Endothelial cell (in vitro differentiated cells): ENCODE data around the gene CD8B2. TPM values are rescaled to one million over a fixed set of nuclear protein-coding genes. Genes with fewer than 3 reads are reported as not detected.
"Not testable (repeated sequence)": the region's sequence is repeated elsewhere in the genome, so short reads cannot be mapped to it uniquely, and the experiment has no call there.

Source experiments
- DNase-seq: peaks from one replicate; pipeline ENCODE4 v3.0.0; 2021; ENCODE audit warnings: low spot score
- H3K27ac Mint-ChIP-seq: one replicate; pipeline ENCODE4 v1.8.0; 2021; ENCODE audit warnings: mixed read lengths, inconsistent platforms; ENCODE audit not compliant: unreplicated experiment
- H3K27me3 Mint-ChIP-seq: one replicate; pipeline ENCODE4 v1.8.0; 2021; ENCODE audit warnings: mild to moderate bottlenecking, moderate library complexity, mixed read lengths, inconsistent platforms; ENCODE audit not compliant: unreplicated experiment
- H3K36me3 Mint-ChIP-seq: one replicate; pipeline ENCODE4 v1.8.0; 2021; ENCODE audit warnings: mild to moderate bottlenecking, low read depth, mixed read lengths, inconsistent platforms; ENCODE audit not compliant: unreplicated experiment
- H3K4me1 Mint-ChIP-seq: one replicate; pipeline ENCODE4 v1.8.0; 2021; ENCODE audit warnings: mild to moderate bottlenecking, mixed read lengths, inconsistent platforms; ENCODE audit not compliant: unreplicated experiment
- H3K4me3 Mint-ChIP-seq: one replicate; pipeline ENCODE4 v1.8.0; 2021; ENCODE audit warnings: mild to moderate bottlenecking, mixed read lengths, inconsistent platforms; ENCODE audit not compliant: unreplicated experiment
- H3K9me3 Mint-ChIP-seq: one replicate; pipeline ENCODE4 v1.8.0; 2021; ENCODE audit warnings: mixed read lengths, inconsistent platforms; ENCODE audit not compliant: unreplicated experiment
- long read RNA-seq: library from polyadenylated mRNA; unstranded; transcript quantifications from one replicate; pipeline ENCODE4 v2.0.0, GENCODE V29; 2020; ENCODE audit not compliant: unreplicated experiment
- total RNA-seq: library from RNA; stranded (reverse); fragmentation: NEBNext Ultra II Directional; extraction: Animal tissue kit (Norgen Biotek cat#: 25700); gene quantifications from one replicate; pipeline ENCODE4 v1.2.1, GENCODE V29; 2021; ENCODE audit not compliant: unreplicated experiment

The CD8B2 gene
- total RNA-seq: 0.05 TPM
- long read RNA-seq: 0 reads

DNA sequence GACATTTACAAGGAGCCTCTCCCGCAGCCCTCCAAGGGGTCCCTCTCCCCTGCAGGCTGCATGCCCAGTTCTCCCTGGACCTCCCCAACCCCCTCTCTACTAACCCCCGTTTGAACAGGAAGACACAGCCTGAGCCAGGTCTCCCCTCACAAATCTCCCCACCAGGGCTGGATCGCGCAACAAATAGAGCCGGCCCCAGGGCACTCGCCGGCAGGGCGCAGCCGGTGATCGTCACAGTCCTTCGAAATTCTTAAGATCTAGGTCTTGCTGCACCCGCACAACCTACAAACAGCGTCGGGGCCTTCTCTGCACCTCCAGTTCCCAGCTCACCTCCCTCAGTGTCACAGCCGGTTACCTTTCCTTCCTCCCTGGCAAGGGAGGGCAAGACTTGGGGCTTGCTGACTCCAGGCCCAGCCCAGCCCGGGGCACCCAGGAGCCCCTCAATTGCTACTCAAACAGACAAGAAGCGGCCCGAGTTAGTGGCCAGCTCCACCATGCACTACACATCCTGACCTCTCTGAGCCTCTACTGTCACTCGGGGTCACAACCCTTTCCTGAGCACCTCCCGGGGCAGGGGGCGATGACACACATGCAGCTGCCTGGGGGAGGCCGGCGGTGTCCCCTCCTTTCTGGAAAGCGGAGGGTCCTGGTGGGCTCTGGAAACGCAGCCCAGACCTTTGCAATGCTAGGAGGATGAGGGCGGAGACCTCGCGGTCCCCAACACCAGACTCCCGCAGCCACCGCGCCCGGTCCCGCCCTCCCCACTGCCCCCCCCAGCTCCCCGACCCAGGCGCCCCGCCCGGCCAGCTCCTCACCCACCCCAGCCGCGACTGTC, at the start of gene CD8B2:
CD8B2 (plus strand) TSS at position 814 of the 835 bp plus-strand sequence. CDS start 63 bp downstream, outside the sequence.
- H3K9me3 Mint-ChIP-seq, H3K27me3 Mint-ChIP-seq, H3K4me1 Mint-ChIP-seq, H3K4me3 Mint-ChIP-seq, DNase-seq, H3K36me3 Mint-ChIP-seq, H3K27ac Mint-ChIP-seq: not testable (repeated sequence)

DNA sequence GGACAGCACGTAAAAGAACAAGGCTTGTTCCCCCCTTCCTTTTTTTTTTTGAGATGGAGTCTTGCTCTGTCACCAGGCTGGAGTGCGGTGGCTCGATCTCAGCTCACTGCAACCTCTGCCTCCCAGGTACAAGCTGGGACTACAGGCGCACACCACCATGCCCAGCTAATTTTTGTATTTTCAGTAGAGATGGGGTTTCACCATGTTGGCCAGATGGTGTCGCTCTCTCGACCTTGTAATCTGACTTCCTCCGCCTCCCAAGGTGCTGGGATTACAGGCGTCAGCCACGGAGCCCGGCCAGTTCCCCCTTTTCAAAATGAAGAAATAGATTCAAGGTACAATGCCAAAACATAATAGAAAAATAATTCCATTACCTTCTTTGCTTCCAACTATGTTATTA, 25.3 kb upstream of the CD8B2 start:
- not testable (repeated sequence) for H3K4me3 Mint-ChIP-seq, H3K27ac Mint-ChIP-seq, H3K4me1 Mint-ChIP-seq, H3K27me3 Mint-ChIP-seq, DNase-seq, H3K9me3 Mint-ChIP-seq, H3K36me3 Mint-ChIP-seq

DNA sequence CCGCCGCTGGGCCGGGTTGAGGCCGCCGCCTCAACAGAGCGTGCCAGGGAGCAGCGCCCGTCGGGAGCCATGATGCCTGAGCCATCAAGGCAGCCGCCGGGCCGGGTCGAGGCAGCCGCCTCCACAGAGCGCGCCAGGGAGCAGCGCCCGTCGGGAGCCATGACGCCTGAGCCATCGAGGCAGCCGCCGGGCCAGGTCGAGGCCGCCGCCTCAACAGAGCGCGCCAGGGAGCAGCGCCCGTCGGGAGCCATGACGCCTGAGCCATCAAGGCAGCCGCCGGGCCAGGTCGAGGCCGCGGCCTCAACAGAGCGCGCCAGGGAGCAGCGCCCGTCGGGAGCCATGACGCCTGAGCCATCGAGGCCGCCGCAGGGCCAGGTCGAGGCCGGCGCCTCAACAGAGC, 19.6 kb upstream of the CD8B2 start:
- H3K27ac Mint-ChIP-seq, H3K4me1 Mint-ChIP-seq, DNase-seq, H3K9me3 Mint-ChIP-seq, H3K4me3 Mint-ChIP-seq, H3K36me3 Mint-ChIP-seq, H3K27me3 Mint-ChIP-seq: not testable (repeated sequence)

DNA sequence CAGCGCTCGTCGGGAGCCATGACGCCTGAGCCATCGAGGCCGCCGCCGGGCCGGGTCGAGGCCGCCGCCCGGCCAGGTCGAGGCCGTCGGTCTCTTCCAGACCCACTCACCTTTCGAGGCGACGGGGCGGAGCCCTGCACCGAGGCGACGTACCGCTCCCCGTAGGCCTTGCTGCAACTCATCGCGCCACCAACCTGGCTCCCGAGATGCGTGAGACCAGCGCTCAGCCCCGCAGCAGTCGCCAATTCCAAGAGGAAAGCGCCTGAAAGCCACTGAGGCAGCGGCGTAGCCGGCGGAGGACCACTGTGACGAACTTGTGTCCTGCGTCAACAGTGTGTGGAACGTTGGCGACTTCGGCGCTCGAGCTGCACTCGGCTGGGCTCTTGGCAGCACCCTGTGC, 19.1 kb upstream of the CD8B2 start, which contains the start of gene RGPD3:
RGPD3 (minus strand) TSS at position 307 of the 400 bp plus-strand sequence; CDS start at position 182, 125 bp downstream.
- H3K36me3 Mint-ChIP-seq, H3K9me3 Mint-ChIP-seq, H3K27ac Mint-ChIP-seq, H3K27me3 Mint-ChIP-seq, H3K4me1 Mint-ChIP-seq, DNase-seq, H3K4me3 Mint-ChIP-seq: not testable (repeated sequence)

DNA sequence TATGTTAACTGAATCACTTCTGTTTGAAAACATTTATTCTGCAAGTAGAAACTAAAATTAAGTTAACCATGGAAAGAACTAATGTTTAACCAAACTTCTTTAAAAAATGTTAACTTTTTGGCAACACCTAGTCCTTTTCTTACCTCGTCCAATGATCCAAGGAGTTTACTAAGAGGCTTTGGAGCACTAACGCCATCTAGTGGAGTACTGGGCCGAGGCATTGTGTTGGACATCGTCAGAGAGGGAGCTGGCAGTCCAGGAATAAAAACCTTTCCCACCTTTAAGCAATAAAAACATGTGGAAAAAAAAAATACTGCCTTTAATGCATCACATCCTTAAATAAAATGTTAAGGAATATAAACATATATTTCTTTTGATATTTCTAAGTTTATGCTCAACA, 16.5 kb upstream of the CD8B2 start:
- H3K4me1 Mint-ChIP-seq, H3K27ac Mint-ChIP-seq, H3K36me3 Mint-ChIP-seq, H3K27me3 Mint-ChIP-seq, H3K9me3 Mint-ChIP-seq, H3K4me3 Mint-ChIP-seq: not testable (repeated sequence)
- DNase-seq: peak; percentile 64

DNA sequence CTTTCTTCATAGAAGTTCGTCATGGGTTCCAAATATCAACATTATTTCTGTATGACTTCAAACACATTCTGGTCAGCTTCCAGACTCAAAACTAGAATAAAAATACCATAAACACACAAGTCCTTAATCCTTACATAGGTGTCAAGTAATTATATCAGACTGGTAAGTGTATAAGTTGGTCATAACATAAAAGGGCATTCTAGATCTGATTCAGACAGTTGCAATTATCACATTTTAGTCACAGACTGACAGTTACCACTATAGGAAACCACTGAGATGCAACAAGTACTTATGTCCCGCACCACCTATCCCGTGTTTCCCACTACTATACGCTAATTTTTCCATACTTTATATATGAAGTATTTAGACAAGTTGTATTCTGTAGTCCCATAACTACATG, 9.5 kb upstream of the CD8B2 start:
- not testable (repeated sequence) for H3K27me3 Mint-ChIP-seq, DNase-seq, H3K9me3 Mint-ChIP-seq, H3K36me3 Mint-ChIP-seq, H3K27ac Mint-ChIP-seq, H3K4me1 Mint-ChIP-seq, H3K4me3 Mint-ChIP-seq

DNA sequence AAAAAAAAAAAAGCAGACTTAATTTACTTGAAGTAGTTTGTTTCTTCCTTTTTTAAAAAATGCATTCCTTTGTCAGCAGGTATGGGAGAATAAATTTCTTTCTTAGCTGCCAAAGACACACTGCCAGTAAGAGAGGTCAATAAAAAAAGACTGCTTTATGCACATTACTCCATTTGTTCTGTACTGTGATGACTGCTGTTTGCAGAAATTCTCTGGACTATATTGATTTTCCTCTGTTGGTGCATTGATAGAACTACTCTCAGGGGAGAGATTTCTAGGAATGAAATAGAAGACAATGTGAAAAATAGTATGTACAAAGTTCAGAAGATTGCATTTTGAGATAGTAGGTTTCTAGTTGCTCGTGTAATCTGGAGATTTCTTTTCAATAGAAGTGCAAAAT, 7.6 kb upstream of the CD8B2 start:
- not testable (repeated sequence) for H3K36me3 Mint-ChIP-seq, H3K4me3 Mint-ChIP-seq, H3K9me3 Mint-ChIP-seq, DNase-seq, H3K27me3 Mint-ChIP-seq, H3K27ac Mint-ChIP-seq, H3K4me1 Mint-ChIP-seq

DNA sequence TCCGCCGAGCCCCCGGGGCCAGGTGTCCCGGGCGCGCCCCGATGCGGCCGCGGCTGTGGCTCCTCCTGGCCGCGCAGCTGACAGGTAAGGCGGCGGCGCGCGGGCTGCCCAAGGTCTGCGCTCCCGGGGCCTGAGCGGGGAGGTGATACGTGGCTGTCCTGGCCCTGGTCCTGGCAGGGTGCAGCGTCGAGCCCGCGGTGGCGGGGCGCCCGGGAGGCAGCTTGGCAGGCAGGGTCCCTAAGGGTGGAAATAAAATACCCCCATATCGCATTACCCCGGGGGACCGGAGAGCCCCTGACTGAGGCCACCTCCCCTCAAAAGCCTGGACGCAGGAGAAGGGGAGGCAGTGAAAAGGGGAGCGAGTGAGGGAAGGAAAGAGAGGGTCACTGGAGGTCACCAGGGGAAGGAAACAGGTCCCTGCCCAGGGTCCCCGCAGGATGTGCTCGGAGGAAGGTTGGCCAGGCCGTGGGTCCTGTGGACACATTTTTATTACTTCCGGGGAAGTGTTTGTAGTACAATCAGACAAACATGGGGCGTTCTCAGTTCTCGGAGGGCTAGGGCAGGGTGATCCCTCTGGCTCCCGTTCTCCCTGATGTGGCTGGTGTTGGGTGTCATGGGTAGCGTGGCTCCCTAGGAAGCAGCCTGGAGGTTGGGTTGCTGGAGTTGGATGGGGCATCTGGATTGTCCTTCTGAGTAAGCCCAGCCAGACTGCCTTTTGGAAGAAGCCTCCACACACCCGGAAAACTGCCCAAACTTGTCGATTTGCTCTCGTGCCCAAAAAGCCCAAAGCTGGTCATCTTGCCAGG, 425 bp downstream of the CD8B2 start:
- H3K27me3 Mint-ChIP-seq, H3K4me1 Mint-ChIP-seq, H3K9me3 Mint-ChIP-seq, H3K27ac Mint-ChIP-seq, H3K4me3 Mint-ChIP-seq, DNase-seq, H3K36me3 Mint-ChIP-seq: not testable (repeated sequence)

DNA sequence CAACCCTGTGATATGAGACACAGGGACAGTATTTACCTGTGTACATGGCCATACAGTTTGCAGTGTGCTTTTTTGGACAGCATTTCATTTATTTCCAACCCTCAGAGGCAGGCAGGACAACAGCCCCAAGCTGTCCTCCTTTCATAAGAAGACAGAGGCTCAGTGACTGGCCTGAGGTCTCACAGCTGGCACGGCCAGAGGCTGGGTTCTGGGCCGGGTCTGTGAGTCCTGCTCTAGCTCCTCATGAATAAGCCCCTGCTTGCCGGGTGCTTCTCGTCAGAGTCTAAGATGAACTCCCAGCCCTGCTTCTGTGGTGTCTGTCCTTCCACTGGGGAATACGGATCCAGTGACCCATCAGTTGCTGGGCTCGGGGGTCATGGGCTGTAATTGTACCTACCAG, 2.5 kb downstream of the CD8B2 start:
- H3K36me3 Mint-ChIP-seq, H3K9me3 Mint-ChIP-seq, H3K4me1 Mint-ChIP-seq, H3K27ac Mint-ChIP-seq, H3K4me3 Mint-ChIP-seq, H3K27me3 Mint-ChIP-seq, DNase-seq: not testable (repeated sequence)

DNA sequence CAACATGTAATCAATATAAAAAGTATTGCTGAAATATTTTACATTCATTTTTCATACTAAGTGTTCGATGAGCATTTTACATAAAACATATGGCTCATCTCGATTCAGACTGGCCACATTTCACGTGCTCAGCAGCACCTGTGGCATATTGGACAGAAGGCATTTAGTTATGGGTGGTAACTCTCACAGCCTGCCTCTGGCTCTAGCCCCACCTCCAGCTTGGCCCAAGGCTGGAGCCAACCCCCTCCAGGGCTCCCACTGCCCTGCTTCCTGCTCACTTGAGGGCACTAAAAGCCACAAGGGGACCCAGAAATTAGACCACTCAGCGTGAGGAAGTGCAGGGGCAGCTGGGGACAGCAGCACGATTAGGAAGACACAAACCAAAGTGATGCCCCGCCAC, 5.2 kb downstream of the CD8B2 start:
- H3K27ac Mint-ChIP-seq, H3K4me3 Mint-ChIP-seq, H3K4me1 Mint-ChIP-seq, H3K36me3 Mint-ChIP-seq, DNase-seq, H3K27me3 Mint-ChIP-seq, H3K9me3 Mint-ChIP-seq: not testable (repeated sequence)

DNA sequence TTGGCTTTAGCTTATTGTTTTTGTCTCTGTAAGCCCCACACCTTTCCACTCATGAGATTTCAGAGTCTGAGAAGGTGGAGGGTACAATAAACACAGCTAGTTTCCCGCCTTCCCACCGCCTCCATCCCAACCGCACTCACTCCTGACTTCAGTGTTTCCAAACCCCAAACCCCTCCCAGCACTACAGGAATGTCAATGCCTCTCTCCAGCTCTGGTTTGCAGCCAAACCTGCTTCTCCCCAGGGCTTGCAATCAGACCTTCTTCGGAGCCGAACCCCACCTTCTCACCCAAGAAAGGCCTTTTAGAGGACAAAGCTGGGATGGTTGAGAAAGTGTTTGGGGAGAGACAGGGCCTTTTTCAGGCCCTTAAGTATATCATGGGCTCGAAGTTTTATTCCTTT, 5.7 kb downstream of the CD8B2 start:
- H3K27ac Mint-ChIP-seq, H3K36me3 Mint-ChIP-seq, DNase-seq, H3K9me3 Mint-ChIP-seq, H3K27me3 Mint-ChIP-seq, H3K4me3 Mint-ChIP-seq, H3K4me1 Mint-ChIP-seq: not testable (repeated sequence)

DNA sequence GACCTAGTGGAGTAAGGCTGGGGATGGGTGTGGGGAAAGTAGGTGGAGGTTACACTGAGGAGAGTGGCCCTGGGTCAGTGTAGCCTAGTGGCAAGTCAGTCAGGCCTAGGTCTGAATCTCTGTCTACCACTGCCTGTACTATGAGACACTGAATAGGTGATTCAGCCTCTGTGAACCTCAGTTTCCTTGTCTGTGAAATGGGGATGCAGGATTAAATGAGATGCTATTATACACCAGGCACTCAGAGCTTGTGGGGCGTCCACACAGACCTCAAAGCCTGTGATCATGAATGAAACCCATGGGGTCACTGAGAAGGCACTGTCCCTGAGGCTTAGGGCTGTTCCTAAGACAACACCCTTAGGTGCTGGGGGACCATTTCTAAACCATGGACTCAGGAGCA, 11.4 kb downstream of the CD8B2 start:
- not testable (repeated sequence) for H3K27me3 Mint-ChIP-seq, DNase-seq, H3K4me3 Mint-ChIP-seq, H3K9me3 Mint-ChIP-seq, H3K36me3 Mint-ChIP-seq, H3K27ac Mint-ChIP-seq, H3K4me1 Mint-ChIP-seq
